NCI-H524 treated with DMSO at 0.1 percent for 48 hours (cell line): ENCODE results near the gene TCEANC2.
A peak's percentile ranks its signal among the peaks of the same experiment; 100 is the strongest.
"Not testable (repeated sequence)": the region's sequence is repeated elsewhere in the genome, so short reads cannot be mapped to it uniquely, and the experiment has no call there.

Experiments
- DNase-seq: peaks from one replicate; lab custom pipeline; 2025; lab: John Stamatoyannopoulos, UW

Gene TCEANC2

DNA sequence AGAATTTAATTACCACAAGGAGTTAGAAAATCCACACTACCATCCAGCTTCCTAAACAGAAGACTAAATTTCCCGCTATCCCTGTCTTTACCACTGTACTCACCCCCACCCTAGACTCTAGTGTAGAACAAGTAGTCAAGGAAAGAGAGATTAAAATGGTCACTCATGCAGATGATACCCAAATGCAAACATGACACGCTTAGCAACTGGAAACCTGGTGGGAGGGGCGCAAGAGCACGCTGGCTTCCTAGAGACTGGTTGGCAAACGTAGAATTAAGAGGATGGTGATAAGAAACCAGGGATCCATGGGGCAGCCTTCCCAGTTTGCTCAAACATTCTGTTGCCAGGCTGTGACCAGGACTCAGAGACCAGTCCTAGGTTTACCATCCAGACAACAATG lies 25.6 kb upstream of the TCEANC2 start:
- no peak for DNase-seq

DNA sequence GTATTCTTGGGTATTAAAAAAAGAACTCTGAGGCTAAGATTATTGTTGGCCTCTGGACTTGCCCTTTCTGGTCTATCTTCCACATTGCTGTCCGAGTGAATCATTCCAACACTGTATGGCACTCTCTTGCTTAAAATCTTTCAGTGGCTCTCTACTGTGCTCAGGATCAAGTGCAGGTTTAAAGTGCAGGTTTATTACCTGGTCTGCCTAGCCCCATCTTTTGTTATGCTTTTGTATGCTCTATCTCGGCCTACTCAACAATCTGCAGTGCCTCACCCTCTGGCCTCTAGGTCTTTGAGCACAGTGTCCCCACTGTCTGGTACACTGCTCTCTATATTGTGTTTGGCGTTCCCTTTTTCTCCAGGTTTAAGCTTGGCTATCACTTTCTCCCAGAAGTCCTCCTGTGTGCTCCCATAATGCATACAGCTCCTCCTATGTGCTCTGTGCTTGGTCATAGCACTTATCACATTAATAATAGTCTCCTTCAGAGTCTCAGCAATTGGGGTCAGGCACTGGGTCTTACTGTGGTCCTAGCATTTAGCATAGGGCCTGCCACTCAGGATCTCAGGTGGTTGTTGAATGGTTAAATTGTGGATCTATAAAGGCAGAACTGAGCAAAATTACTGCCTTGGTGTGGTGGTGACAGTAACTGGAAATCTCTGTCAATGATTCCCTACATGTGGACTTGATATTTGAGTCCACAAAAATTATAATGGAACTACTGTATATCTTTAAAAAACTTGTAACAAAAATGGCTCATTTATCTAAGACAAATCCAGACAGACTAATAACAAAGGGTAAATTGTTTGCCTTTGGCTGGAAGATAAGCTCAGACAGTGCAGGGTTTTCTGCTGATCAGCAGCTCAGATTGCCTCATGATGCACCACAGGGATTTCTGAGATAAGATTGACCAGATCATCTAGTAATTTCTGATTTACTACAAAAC lies 24.8 kb upstream of the TCEANC2 start:
- DNase-seq = no peak

GRCh38 chr1:54037476-54037875 lies 15.9 kb upstream of the TCEANC2 start:
- no peak for DNase-seq

DNA sequence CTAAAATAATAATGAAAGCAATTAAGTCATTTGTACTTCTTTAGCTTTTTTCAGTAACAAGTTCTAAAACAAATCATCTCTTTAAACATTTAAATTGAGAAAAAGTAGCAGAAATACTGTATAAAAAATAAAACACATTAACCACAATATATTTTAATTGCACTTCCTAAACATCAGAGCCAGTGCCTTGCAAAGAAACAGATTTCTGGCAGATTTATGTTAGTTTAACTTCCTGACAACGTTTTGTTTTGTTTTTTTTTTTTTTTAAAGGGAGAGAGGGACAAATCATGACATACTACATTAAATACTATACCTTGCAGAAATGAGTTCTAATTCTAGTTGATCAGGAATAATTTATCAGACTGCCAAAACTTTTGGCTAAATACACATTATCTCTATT lies 11.6 kb upstream of the TCEANC2 start:
- no peak for DNase-seq

- DNase-seq = no peak
Observed at GRCh38 chr1:54045496-54045895, 7.9 kb upstream of the TCEANC2 start.

DNA sequence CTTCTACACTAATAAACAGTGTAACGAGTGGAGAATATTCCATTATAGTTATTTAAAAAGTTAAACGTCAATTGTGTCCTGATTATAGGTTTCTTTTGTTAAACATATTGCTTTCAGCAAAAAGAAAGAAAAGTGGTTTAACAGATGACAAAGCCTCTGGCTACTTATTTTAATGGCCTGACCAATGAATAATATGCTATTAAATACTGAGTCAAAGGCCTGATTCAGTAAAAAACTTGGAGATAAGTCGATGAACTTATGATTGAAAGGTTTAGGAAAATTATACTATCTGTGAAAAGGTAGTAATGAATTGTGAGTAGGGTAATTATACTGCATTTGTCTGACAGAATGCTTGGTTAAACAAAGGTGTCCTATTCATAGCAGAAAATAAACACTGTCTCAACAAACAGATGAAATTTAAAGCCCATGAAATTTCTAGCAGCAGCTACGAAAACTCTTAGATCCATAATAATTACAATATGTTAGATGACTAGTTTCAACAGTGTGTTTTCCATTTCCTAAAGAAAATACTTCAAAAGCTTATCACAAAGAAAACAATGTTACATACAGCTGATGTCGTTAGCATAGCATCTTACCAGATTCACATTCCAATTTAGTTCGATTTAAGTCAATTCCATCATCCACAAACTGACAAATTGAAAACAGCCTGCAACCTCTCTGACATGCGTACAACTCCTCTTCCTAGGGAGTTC lies 6.6 kb upstream of the TCEANC2 start:
- no peak for DNase-seq

- no peak for DNase-seq
Observed at GRCh38 chr1:54047384-54048305, 5.8 kb upstream of the TCEANC2 start.

DNA sequence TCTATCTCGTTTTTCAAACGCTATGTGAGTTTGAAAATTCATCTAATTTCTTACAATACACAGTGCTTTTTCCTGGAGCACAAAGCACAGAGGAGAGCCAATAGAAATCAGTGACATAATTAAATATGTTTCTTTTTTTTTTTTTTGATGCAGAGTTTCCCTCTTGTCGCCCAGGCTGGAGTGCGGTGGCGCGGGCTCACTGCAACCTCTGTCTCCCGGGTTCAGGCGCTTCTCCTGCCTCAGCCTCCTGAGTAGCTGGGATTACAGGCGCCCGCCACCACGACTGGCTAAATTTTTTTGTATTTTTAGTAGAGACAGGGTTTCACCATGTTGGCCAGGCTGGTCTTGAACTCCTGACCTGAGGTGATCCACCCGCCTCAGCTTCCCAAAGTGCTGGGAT lies 3.0 kb upstream of the TCEANC2 start:
- not testable (repeated sequence) for DNase-seq

- DNase-seq = no peak
Observed at GRCh38 chr1:54051933-54052430, 1.4 kb upstream of the TCEANC2 start.

- no peak for DNase-seq
Observed at GRCh38 chr1:54052431-54052933, 926 bp upstream of the TCEANC2 start.

- no peak for DNase-seq
Observed at GRCh38 chr1:54053745-54054437, 483 bp downstream of the TCEANC2 start.

GRCh38 chr1:54054438-54054749 lies 986 bp downstream of the TCEANC2 start:
- DNase-seq = no peak

DNA sequence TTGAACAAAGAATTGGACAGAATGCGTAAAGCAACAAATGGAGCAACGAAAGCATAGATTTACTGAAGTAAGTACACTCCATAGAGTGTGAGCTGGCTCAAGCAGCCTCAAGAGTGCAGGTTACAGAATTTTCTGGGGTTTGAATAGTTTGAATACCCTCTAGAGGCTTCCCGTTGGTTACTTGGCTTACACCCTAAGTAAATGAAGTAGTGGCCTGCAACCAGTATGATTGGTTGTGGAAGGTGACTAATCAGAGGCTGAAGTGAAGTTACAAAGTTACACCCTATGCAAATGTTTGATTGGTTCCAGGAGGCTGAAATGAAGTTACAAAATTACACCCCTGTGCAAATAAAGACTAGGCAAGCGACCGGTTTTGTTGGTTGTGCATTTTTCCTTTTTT lies 10.9 kb downstream of the TCEANC2 start:
- no peak for DNase-seq

DNA sequence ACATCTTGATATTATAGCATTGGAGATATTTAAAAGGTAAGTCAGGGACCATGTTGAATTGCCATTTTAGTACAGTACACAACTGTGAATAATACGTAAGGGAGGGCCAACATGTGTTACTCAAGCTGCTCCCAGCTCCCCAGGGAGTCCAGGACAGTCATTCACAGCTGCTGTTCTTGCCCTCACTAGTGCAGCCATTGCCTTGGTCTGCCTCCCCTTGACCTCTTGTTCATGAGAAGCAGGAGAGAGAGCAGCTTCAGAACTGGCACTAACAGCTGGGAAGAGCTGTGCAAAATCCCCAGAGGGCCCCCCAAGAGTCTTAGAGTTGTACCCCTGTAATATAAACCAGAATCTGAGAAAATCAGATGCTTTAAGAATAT lies 16.4 kb downstream of the TCEANC2 start:
- DNase-seq = peak; percentile 91

DNA sequence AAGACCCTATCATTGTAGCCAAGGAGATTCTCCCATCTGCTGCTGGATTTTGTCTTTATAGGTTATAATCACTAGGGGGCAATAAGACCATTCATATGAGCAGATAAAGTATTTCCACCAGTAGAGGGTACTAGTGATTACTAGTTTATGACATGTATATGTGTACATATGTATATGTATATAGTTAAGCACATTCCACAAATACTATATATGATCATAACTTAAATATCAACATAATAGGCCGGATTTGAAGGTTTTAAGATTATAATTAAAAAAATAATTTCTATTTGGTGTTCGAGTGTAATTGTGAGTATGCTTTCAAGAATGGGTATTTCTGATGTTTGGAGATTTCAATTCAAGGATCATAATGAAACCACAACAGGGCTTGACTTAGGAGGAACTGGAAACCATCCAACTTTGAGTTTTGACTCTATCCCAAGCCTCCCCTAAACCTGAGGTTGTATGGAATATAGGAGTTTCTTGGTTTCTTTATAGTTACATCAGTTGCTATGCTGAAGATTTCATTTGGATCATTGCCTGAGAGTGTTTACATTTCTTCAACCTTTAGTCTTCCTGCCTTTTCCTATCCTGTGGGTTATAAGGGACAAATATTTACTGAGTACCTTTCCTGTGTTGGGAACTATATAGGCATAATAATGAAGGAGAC lies 16.9 kb downstream of the TCEANC2 start:
- DNase-seq = no peak

- no peak for DNase-seq
Observed at GRCh38 chr1:54077359-54077758, 24.0 kb downstream of the TCEANC2 start.

- no peak for DNase-seq
Observed at GRCh38 chr1:54080598-54081049, 27.2 kb downstream of the TCEANC2 start.

- DNase-seq = no peak
Observed at GRCh38 chr1:54081306-54082270, 28.2 kb downstream of the TCEANC2 start.

DNA sequence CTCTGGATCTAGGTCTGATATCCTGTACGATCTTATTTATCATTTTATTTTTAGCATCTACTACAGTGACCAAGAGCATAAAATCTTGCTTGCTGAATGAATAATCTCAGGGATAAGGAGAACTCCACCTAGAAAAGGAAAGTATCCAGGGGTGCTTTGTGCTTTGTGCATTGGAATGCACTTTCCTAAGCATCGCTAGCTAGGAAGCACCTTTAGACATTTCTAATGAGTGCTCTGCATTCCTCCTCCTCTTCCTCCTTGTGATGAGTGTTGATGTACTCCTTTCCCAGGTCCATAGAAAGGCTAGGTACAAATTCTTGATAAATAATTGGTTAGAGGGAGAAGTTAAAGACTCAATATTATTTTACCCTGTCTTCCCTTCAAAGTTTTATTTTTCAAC lies 31.4 kb downstream of the TCEANC2 start:
- DNase-seq = no peak

DNA sequence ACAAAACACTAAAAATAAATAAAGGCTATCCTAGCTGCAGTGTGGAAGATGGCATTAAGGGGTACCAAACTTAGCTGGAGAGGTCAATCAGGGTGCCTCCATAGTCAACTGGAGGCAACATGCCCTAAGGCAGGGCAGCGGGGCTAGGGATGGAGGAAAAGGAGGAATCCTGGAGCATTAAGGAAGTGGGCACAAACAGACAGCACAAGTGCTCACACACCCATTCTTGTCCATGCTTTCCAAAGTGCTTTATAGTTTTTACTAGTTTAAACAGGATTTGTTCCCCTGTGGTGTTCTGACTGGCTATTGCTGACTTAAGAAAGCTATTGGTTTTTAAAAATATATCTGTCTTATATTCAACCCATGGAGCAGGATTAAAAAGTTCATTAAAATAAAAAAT lies 33.3 kb downstream of the TCEANC2 start:
- no peak for DNase-seq
